A549 (cell line): ENCODE measurements around the gene GRIP1. TPM values are rescaled to one million over a fixed set of nuclear protein-coding genes. Genes with fewer than 3 reads are reported as not detected.

Experiments
- ATAC-seq, 2 experiments: fragments of 200-7000 bp in 1 of 2; fragments of >200 bp in 1 of 2; cut with Nextera tagmentation in 1 of 2; cut with Tn5 transposase in 1 of 2; 3 replicates each; pipeline versions ENCODE4 v1.8.0 to v1.9.1; 2018 to 2020; ENCODE audit warnings: mild to moderate bottlenecking in 1 of 2, moderate library complexity in 1 of 2
- CTCF ChIA-PET: fragments of 300-600 bp; sonication (Branson Sonifier 250); formaldehyde crosslinking; extraction: SDS; loops from one replicate; lab custom pipeline; 2021; ENCODE audit warnings: antibody characterized with exemption, inconsistent platforms; lab: Yijun Ruan, JAX
- POLR2A ChIA-PET: fragments of 350-600 bp; formaldehyde crosslinking; extraction: SDS; loops from one replicate; lab custom pipeline; 2021; ENCODE audit warnings: antibody characterized with exemption, inconsistent platforms; lab: Yijun Ruan, JAX
- DNase-seq, 2 experiments: peaks; one replicate each; pipeline versions ENCODE4 v3.0.0 to v3.0.0-alpha.2; 2011 to 2016; ENCODE audit warnings: low read depth in 1 of 2, low spot score in 1 of 2
- FAIRE-seq: peaks from 2 replicates; lab custom pipeline; 2011; peaks lifted over from hg19 to GRCh38; lab: Jason Lieb, UNC
- H3K27ac ChIP-seq, 2 experiments: fragments of >200 bp; sonication (Bioruptor Twin); formaldehyde crosslinking; 3 replicates each; pipeline ENCODE4 v1.5.1; 2016 to 2017
- H3K4me1 ChIP-seq: fragments of >200 bp; sonication (Bioruptor Twin); formaldehyde crosslinking; 3 replicates; pipeline ENCODE4 v1.6.1; 2016
- H3K4me2 ChIP-seq: fragments of >200 bp; sonication (Bioruptor Twin); formaldehyde crosslinking; 3 replicates; pipeline ENCODE4 v1.6.1; 2016
- H3K4me3 ChIP-seq: fragments of >200 bp; sonication (Bioruptor Twin); formaldehyde crosslinking; 3 replicates; pipeline ENCODE4 v1.5.1; 2016
- H3K9me3 ChIP-seq: fragments of >200 bp; sonication (Bioruptor Twin); formaldehyde crosslinking; 3 replicates; pipeline ENCODE4 v1.6.1; 2016
- CBX2 ChIP-seq: fragments of 200-600 bp; sonication (generic); IDR thresholded peaks from 2 replicates; pipeline ENCODE4 v1.6.1; 2016; ENCODE audit warnings: low read depth, mild to moderate bottlenecking, borderline replicate concordance
- CHD4 ChIP-seq: fragments of 200-600 bp; sonication (generic); IDR thresholded peaks from 2 replicates; pipeline ENCODE4 v1.6.1; 2016; ENCODE audit warnings: antibody characterized with exemption, mild to moderate bottlenecking, borderline replicate concordance
- E2F6 ChIP-seq: IDR thresholded peaks from 2 replicates; pipeline ENCODE4 v1.6.1; 2012; ENCODE audit warnings: low read depth, borderline replicate concordance
- ESRRA ChIP-seq: fragments of 150-350 bp; IDR thresholded peaks from 2 replicates; pipeline ENCODE4 v1.6.1; 2014; ENCODE audit warnings: mild to moderate bottlenecking, low read length, borderline replicate concordance
- GATA3 ChIP-seq: IDR thresholded peaks from 2 replicates; pipeline ENCODE4 v1.6.1; 2012; ENCODE audit warnings: borderline replicate concordance
- HDAC2 ChIP-seq: fragments of 200-600 bp; sonication (generic); IDR thresholded peaks from 2 replicates; pipeline ENCODE4 v1.6.1; 2016
- HES2 ChIP-seq: fragments of >200 bp; sonication (Bioruptor Twin); formaldehyde crosslinking; IDR thresholded peaks from 2 replicates; pipeline ENCODE4 v1.6.1; 2016
- JUNB ChIP-seq: fragments of >200 bp; sonication (Bioruptor Twin); formaldehyde crosslinking; IDR thresholded peaks from 2 replicates; pipeline ENCODE4 v1.6.1; 2016
- KDM5A ChIP-seq: fragments of 200-600 bp; sonication (generic); IDR thresholded peaks from 2 replicates; pipeline ENCODE4 v1.6.1; 2016; ENCODE audit warnings: antibody characterized with exemption, mild to moderate bottlenecking
- MAX ChIP-seq: IDR thresholded peaks from 2 replicates; pipeline ENCODE4 v1.6.1; 2012
- NR3C1 ChIP-seq: fragments of >200 bp; sonication (Bioruptor Twin); formaldehyde crosslinking; IDR thresholded peaks from 3 replicates; pipeline ENCODE4 v1.6.1; 2017
- PBX3 ChIP-seq: IDR thresholded peaks from 2 replicates; pipeline ENCODE4 v1.6.1; 2012
- POLR2A ChIP-seq: IDR thresholded peaks from 2 replicates; pipeline ENCODE4 v1.6.1; 2012; ENCODE audit warnings: mild to moderate bottlenecking, low read length
- RARB ChIP-seq: fragments of 250-450 bp; sonication (Bioruptor Pico); IDR thresholded peaks from 2 replicates; pipeline ENCODE4 v1.8.0; 2021; ENCODE audit warnings: mild to moderate bottlenecking, moderate library complexity
- RCOR1 ChIP-seq: fragments of 150-350 bp; IDR thresholded peaks from 2 replicates; pipeline ENCODE4 v1.6.1; 2014; ENCODE audit warnings: antibody characterized with exemption, low read length, low read depth
- REST ChIP-seq: fragments of 200-600 bp; sonication (generic); IDR thresholded peaks from 2 replicates; pipeline ENCODE4 v1.6.1; 2016; ENCODE audit warnings: antibody characterized with exemption, mild to moderate bottlenecking, moderate library complexity
- RFX5 ChIP-seq: fragments of 450-650 bp; IDR thresholded peaks from 2 replicates; pipeline ENCODE4 v1.7.1; 2014; ENCODE audit warnings: antibody characterized with exemption, mild to moderate bottlenecking, moderate library complexity
- SMC3 ChIP-seq: fragments of >200 bp; sonication (Bioruptor Twin); formaldehyde crosslinking; IDR thresholded peaks from 3 replicates; pipeline ENCODE4 v1.6.1; 2018; ENCODE audit warnings: inconsistent platforms
- USF2 ChIP-seq: fragments of 450-650 bp; IDR thresholded peaks from 2 replicates; pipeline ENCODE4 v1.6.1; 2014; ENCODE audit warnings: antibody characterized with exemption
- ZC3H11A ChIP-seq: fragments of 450-650 bp; IDR thresholded peaks from 2 replicates; pipeline ENCODE4 v1.6.1; 2014; ENCODE audit warnings: antibody characterized with exemption, mild to moderate bottlenecking
- WGBS: methylation state at CpG from one replicate; pipeline ENCODE4 v1.1.6; 2017; ENCODE audit errors: missing lambda C conversion rate; 5-methylcytosine and 5-hydroxymethylcytosine counted together
- polyA plus RNA-seq, 4 experiments: library from polyadenylated mRNA; depleted of rRNA in 3 of 4; stranded (reverse); fragments of >200 nt; fragmentation: RNase III in 1 of 4; extraction: RNeasy Plus Mini Kit Qiagen cat#74134 plus additional on column Dnase treatment in 1 of 4; gene quantifications; 2 replicates in 3 of 4; 3 replicates in 1 of 4; pipeline ENCODE4 v1.2.3, GENCODE V29; 2011 to 2017

Gene GRIP1
- polyA plus RNA-seq, 2 of the 4 experiments (the other 2 are of a cell fraction): 4.6 to 5.8 TPM

- ATAC-seq (no peak), FAIRE-seq (no peak), DNase-seq (no peak)
- Histone ChIP-seq H3K4me1 (no peaks in the 10 kb centered on the region), H3K4me3 (no peak overlapping the region), H3K9me3 (no peaks in the 10 kb centered on the region), H3K27ac (no peak overlapping the region), H3K4me2 (no peak overlapping the region)
- TF ChIP-seq JUNB (no peak), SMC3 (no peak), HDAC2 (no peak), CHD4 (no peak), RFX5 (no peak), MAX (no peak), RCOR1 (no peak), ZC3H11A (no peak), HES2 (no peak), PBX3 (no peak), USF2 (no peak), REST (no peak)
- ChIA-PET CTCF (no interaction called here), POLR2A (no interaction called here)
These were observed 185.1 kb downstream of the GRIP1 start for GRCh38 chr12:66493819-66494218.

- ChIA-PET CTCF (no interaction called here), POLR2A (no interaction called here)
- no peak for TF ChIP-seq RARB (CRISPR knock-in tag)
- no peak for TF ChIP-seq REST
- no peak for TF ChIP-seq POLR2A
- no peak for TF ChIP-seq KDM5A
- no peak for TF ChIP-seq ESRRA
- TF ChIP-seq E2F6: no peak
- TF ChIP-seq NR3C1: no peak
- no peak for TF ChIP-seq GATA3
- TF ChIP-seq CBX2: no peak
- TF ChIP-seq RCOR1: no peak
- no peak overlapping the region for H3K27ac ChIP-seq
- no peak for FAIRE-seq
- H3K9me3 ChIP-seq: no peaks in the 10 kb centered on the region
- WGBS: 5% methylated on average over 3 of the region's 3 CpGs
- no peak overlapping the region for H3K4me2 ChIP-seq
- no peaks in the 10 kb centered on the region for H3K4me1 ChIP-seq
- DNase-seq: no peak
- H3K4me3 ChIP-seq: no peak overlapping the region
- ATAC-seq: no peak
These were observed 187.0 kb downstream of the GRIP1 start for GRCh38 chr12:66491853-66492252.
